Keratinocyte (primary cell): ENCODE results near the gene SLC25A25. TPM values are rescaled to one million over a fixed set of nuclear protein-coding genes. Genes with fewer than 3 reads are reported as not detected.

Source experiments
- DNase-seq: peaks from one replicate; pipeline ENCODE4 v3.0.0-alpha.2; 2011; ENCODE audit warnings: low read depth, missing footprints, low spot score
- FAIRE-seq: peaks from 2 replicates; lab custom pipeline; 2011; peaks lifted over from hg19 to GRCh38; lab: Jason Lieb, UNC
- H2AFZ ChIP-seq: 2 replicates; pipeline ENCODE4 v1.6.0; 2012; ENCODE audit warnings: low read length, control low read depth, inconsistent platforms; ENCODE audit not compliant: control insufficient read depth
- H3K27ac ChIP-seq: 2 replicates; pipeline ENCODE4 v1.5.1; 2011; ENCODE audit warnings: low read length; ENCODE audit not compliant: control insufficient read depth, insufficient read depth
- H3K27me3 ChIP-seq: 3 replicates; pipeline ENCODE4 v1.6.0; 2011; ENCODE audit warnings: low read length; ENCODE audit not compliant: control insufficient read depth, insufficient read depth; ENCODE audit errors: extremely low read depth
- H3K36me3 ChIP-seq, 2 experiments: 2 replicates in 1 of 2; 3 replicates in 1 of 2; pipeline ENCODE4 v1.5.1; 2011; ENCODE audit warnings: low read length in 2 of 2, mild to moderate bottlenecking in 1 of 2; ENCODE audit not compliant: control insufficient read depth in 2 of 2, insufficient read depth in 2 of 2; ENCODE audit errors: extremely low read depth in 1 of 2
- H3K4me1 ChIP-seq: 3 replicates; pipeline ENCODE4 v1.5.1; 2011; ENCODE audit warnings: low read length; ENCODE audit not compliant: control insufficient read depth, insufficient read depth; ENCODE audit errors: extremely low read depth
- H3K4me2 ChIP-seq: 3 replicates; pipeline ENCODE4 v1.6.0; 2011; ENCODE audit warnings: low read depth, low read length; ENCODE audit not compliant: control insufficient read depth, insufficient read depth; ENCODE audit errors: extremely low read depth
- H3K4me3 ChIP-seq, 3 experiments: fragments of 200-600 bp in 1 of 3; sonication (generic) in 1 of 3; 2 replicates in 2 of 3; 3 replicates in 1 of 3; pipeline ENCODE4 v1.5.1; 2011 to 2016; ENCODE audit warnings: low read length in 3 of 3, mild to moderate bottlenecking in 3 of 3, control low read depth in 2 of 3, inconsistent platforms in 1 of 3, low read depth in 1 of 3, mixed read lengths in 1 of 3, mixed run types in 1 of 3, moderate library complexity in 1 of 3; ENCODE audit not compliant: control insufficient read depth in 2 of 3, insufficient read depth in 2 of 3; ENCODE audit errors: extremely low read depth in 1 of 3
- H3K79me2 ChIP-seq: 2 replicates; pipeline ENCODE4 v1.6.0; 2012; ENCODE audit warnings: low read length; ENCODE audit not compliant: control insufficient read depth, insufficient read depth
- H3K9ac ChIP-seq: 3 replicates; pipeline ENCODE4 v1.6.0; 2011; ENCODE audit warnings: low read length; ENCODE audit not compliant: control insufficient read depth, insufficient read depth; ENCODE audit errors: extremely low read depth
- H3K9me1 ChIP-seq: 3 replicates; pipeline ENCODE4 v1.6.0; 2011; ENCODE audit warnings: low read length; ENCODE audit not compliant: control insufficient read depth, insufficient read depth; ENCODE audit errors: extremely low read depth
- H3K9me3 ChIP-seq: 2 replicates; pipeline ENCODE4 v1.5.1; 2012; ENCODE audit warnings: low read depth, low read length; ENCODE audit not compliant: control insufficient read depth
- H4K20me1 ChIP-seq: 3 replicates; pipeline ENCODE4 v1.6.0; 2011; ENCODE audit warnings: low read length; ENCODE audit not compliant: control insufficient read depth, insufficient read depth; ENCODE audit errors: extremely low read depth
- EZH2 ChIP-seq: IDR thresholded peaks from one replicate; pipeline ENCODE4 v1.6.1; 2012; ENCODE audit warnings: inconsistent platforms, mild to moderate bottlenecking, low read length, moderate library complexity
- dilution Hi-C: fragments of 300-500 bp; cut with MboI; formaldehyde crosslinking; loops from one replicate; pipeline ENCODE4 v1.7.0; 2020; ENCODE audit warnings: low sequenced_read_pairs; ENCODE audit not compliant: extremely low pct_ligation_motif_present
- polyA plus RNA-seq, 5 experiments: library from polyadenylated mRNA; depleted of rRNA in 3 of 5; stranded (reverse) in 3 of 5; stranded (forward) in 1 of 5; unstranded in 1 of 5; fragments of >200 nt; gene quantifications; 1 replicate in 1 of 5; 2 replicates in 3 of 5; 3 replicates in 1 of 5; pipeline versions ENCODE4 v1.2.1 to v1.2.3, GENCODE V29; 2011 to 2012; ENCODE audit warnings: missing spikeins in 2 of 5, low read depth in 1 of 5, low replicate concordance in 1 of 5
- TF ChIP-seq, protein P1 (sequence below), 3 experiments: IDR thresholded peaks in 1 of 3; conservative IDR thresholded peaks in 1 of 3; optimal IDR thresholded peaks in 1 of 3; 2 replicates in 2 of 3; 3 replicates in 1 of 3; pipeline versions ENCODE3 to v1.5.1; 2011; ENCODE audit warnings: low read length in 3 of 3, mild to moderate bottlenecking in 3 of 3, moderate library complexity in 2 of 3, control low read depth in 1 of 3, inconsistent platforms in 1 of 3; ENCODE audit not compliant: insufficient read depth in 2 of 3; ENCODE audit errors: extremely low read depth in 1 of 3

The SLC25A25 gene
- polyA plus RNA-seq, 1 donor (not counting 4 experiments of a cell fraction or from before 2014, with no cell fraction given): 6.5 TPM

GRCh38 chr9:128123451-128124080 lies 55.5 kb downstream of the SLC25A25 start:
- DNase-seq: no peak
- H3K4me1 ChIP-seq: peaks cover 7% of the 10 kb centered on the region
- H3K9me3 ChIP-seq: no peaks in the 10 kb centered on the region
- H3K4me2 ChIP-seq: no peak overlapping the region
- no peak overlapping the region for H3K27ac ChIP-seq
- dilution Hi-C loops: no loop called here
- H4K20me1 ChIP-seq: peaks cover 3% of the 10 kb centered on the region
- no peak overlapping the region for H3K9ac ChIP-seq
- TF ChIP-seq, protein P1, sequence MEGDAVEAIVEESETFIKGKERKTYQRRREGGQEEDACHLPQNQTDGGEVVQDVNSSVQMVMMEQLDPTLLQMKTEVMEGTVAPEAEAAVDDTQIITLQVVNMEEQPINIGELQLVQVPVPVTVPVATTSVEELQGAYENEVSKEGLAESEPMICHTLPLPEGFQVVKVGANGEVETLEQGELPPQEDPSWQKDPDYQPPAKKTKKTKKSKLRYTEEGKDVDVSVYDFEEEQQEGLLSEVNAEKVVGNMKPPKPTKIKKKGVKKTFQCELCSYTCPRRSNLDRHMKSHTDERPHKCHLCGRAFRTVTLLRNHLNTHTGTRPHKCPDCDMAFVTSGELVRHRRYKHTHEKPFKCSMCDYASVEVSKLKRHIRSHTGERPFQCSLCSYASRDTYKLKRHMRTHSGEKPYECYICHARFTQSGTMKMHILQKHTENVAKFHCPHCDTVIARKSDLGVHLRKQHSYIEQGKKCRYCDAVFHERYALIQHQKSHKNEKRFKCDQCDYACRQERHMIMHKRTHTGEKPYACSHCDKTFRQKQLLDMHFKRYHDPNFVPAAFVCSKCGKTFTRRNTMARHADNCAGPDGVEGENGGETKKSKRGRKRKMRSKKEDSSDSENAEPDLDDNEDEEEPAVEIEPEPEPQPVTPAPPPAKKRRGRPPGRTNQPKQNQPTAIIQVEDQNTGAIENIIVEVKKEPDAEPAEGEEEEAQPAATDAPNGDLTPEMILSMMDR (optimal IDR thresholded peaks at IDR 0.05 in 1 of 3, IDR thresholded peaks at IDR 0.05 in 1 of 3, conservative IDR thresholded peaks at IDR 0.05 in 1 of 3; ENCODE audit: extremely low read depth in 1 of 3, insufficient read depth in 2 of 3, low read length in 3 of 3): no peak
- TF ChIP-seq EZH2: no peak
- FAIRE-seq: no peak
- H3K36me3 ChIP-seq: peaks cover 20 to 31% of the 10 kb centered on the region in 2 experiments
- peaks cover 26% of the 10 kb centered on the region for H3K79me2 ChIP-seq
- no peaks in the 10 kb centered on the region for H3K9me1 ChIP-seq
- H3K4me3 ChIP-seq: no peak overlapping the region
- no peaks in the 10 kb centered on the region for H3K27me3 ChIP-seq
- H2AFZ ChIP-seq: no peak overlapping the region

DNA sequence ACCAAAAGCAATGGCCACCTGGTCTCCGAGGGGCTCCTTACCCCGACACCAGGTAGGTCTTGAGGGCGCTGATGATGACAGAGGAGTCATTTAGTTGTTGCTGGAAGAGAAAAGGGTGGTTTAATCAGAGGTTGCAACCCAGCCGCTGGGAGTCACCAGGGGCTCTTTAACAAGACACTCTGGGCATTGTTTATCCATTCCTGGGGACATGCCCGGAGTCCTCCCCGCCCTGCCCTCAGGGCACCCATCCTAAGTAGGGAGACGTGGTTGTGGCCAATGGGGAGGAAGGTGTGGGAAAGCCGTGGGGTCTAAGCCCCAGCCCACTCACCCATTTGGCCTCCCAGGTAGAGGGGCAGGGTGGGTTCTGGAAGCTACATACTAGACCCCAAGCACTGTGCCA lies 56.4 kb downstream of the SLC25A25 start:
- Histone ChIP-seq H2AFZ (no peak overlapping the region), H3K9me1 (no peaks in the 10 kb centered on the region), H3K9ac (no peak overlapping the region), H3K9me3 (no peaks in the 10 kb centered on the region), H3K4me3 (no peak overlapping the region), H3K27me3 (no peaks in the 10 kb centered on the region), H3K4me1 (peaks cover 11% of the 10 kb centered on the region), H4K20me1 (peaks cover 3% of the 10 kb centered on the region), H3K79me2 (peaks cover 26% of the 10 kb centered on the region), H3K4me2 (no peak overlapping the region), H3K27ac (no peak overlapping the region), H3K36me3 (peaks cover 20 to 31% of the 10 kb centered on the region in 2 experiments)
- dilution Hi-C loops: no loop called here
- TF ChIP-seq, protein P1 (optimal IDR thresholded peaks at IDR 0.05 in 1 of 3, IDR thresholded peaks at IDR 0.05 in 1 of 3, conservative IDR thresholded peaks at IDR 0.05 in 1 of 3; ENCODE audit: extremely low read depth in 1 of 3, insufficient read depth in 2 of 3, low read length in 3 of 3): no peak
- TF ChIP-seq EZH2: no peak
- FAIRE-seq (no peak), DNase-seq (no peak)
